DND-41 (cell line): Measurements from ENCODE around the gene TRAPPC14.
"Not testable (repeated sequence)": the region's sequence is repeated elsewhere in the genome, so short reads cannot be mapped to it uniquely, and the experiment has no call there.

Experiments
- EZH2 ChIP-seq: IDR thresholded peaks from 3 replicates; pipeline ENCODE4 v1.6.1; 2012; ENCODE audit warnings: borderline replicate concordance, low read depth, mild to moderate bottlenecking, moderate library complexity, low read length, inconsistent platforms; ENCODE audit not compliant: severe bottlenecking
- TF ChIP-seq, protein P1 (sequence below): IDR thresholded peaks from 2 replicates; pipeline ENCODE4 v1.5.1; 2012; ENCODE audit warnings: borderline replicate concordance, low read length, moderate library complexity, mild to moderate bottlenecking; ENCODE audit not compliant: poor library complexity, severe bottlenecking; ENCODE audit errors: extremely low read depth

DNA sequence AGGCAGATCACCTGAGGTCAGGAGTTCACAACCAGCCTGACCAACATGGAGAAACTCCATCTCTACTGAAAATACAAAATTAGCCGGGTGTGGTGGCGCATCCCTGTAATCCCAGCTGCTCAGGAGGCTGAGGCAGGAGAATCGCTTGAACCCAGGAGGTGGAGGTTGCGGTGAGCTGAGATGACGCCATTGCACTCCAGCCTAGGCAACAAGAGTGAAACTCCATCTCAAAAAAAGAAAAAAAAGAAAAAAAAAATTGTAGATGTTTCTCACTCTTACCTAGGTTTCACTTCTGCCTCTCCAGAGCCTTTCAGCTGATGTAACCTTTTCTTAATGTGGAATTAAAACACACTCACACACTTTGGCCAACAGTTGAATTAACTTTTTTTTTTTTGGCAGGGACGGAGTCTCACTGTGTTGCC, 37.4 kb upstream of the TRAPPC14 start:
- TF ChIP-seq, protein P1, sequence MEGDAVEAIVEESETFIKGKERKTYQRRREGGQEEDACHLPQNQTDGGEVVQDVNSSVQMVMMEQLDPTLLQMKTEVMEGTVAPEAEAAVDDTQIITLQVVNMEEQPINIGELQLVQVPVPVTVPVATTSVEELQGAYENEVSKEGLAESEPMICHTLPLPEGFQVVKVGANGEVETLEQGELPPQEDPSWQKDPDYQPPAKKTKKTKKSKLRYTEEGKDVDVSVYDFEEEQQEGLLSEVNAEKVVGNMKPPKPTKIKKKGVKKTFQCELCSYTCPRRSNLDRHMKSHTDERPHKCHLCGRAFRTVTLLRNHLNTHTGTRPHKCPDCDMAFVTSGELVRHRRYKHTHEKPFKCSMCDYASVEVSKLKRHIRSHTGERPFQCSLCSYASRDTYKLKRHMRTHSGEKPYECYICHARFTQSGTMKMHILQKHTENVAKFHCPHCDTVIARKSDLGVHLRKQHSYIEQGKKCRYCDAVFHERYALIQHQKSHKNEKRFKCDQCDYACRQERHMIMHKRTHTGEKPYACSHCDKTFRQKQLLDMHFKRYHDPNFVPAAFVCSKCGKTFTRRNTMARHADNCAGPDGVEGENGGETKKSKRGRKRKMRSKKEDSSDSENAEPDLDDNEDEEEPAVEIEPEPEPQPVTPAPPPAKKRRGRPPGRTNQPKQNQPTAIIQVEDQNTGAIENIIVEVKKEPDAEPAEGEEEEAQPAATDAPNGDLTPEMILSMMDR: not testable (repeated sequence)
- not testable (repeated sequence) for TF ChIP-seq EZH2
